Colon (tissue), 2 donors: ENCODE results near the gene PCNX4.

Experiments used
- FAIRE-seq: peaks from 2 replicates; lab custom pipeline; 2012; peaks lifted over from hg19 to GRCh38; lab: Jason Lieb, UNC
- donor health status: control.
- donor health status: control.

The PCNX4 gene

GRCh38 chr14:60102389-60102788 is 10.7 kb downstream of the PCNX4 start:
- FAIRE-seq = no peak

DNA sequence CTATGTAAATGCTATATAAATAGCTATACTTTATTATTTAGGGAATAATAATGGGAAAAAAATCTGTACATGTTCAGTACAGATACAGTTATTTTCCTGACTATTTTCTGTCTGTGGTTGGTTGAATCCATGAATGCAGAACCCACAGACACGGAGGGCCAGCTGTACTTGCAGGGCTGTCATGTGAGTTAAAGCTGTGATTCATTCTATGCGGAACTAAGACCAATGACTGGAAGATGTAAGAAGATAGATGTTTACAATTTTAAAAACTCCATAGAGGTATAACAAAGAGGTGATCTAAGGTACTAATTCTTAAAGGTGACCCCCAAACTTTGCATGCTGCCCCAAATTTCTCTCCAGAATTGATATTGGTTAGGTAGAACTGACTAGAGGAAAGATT is 14.6 kb downstream of the PCNX4 start:
- FAIRE-seq = no peak

- no peak for FAIRE-seq
Observed at GRCh38 chr14:60107477-60107876, 15.8 kb downstream of the PCNX4 start.

GRCh38 chr14:60111732-60112131 is 20.0 kb downstream of the PCNX4 start:
- no peak for FAIRE-seq

DNA sequence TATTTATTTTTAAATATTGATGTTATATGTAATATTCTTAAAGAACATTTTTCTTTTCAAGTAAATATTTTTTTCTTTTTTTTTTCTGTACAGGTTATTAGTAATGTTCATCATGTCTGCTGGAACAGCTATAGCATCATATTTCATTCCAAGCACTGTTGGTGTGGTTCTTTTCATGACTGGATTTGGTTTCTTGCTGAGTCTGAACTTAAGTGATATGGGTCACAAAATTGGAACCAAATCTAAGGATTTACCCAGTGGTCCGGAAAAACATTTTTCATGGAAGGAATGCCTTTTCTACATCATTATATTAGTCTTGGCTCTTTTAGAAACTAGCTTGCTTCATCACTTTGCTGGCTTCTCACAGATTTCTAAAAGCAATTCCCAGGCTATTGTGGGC is 23.2 kb downstream of the PCNX4 start:
- no peak for FAIRE-seq

DNA sequence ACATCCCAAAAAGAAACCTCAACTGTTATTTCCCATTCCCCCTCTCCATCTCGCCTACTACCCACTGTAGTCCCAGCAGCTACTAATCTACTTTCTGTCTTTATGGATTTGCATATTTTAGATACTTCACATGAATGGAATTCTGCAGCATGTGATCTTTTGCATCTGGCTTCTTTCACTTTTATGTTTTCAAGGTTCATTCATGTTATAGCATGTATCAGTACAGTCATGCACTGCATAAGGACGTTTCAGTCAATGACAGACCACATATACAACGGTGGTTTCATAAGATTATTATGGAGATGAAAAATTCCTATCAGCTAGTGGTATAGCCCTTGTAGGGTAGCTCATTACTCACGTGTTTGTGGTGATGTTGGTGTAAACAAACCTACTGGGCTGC is 24.5 kb downstream of the PCNX4 start:
- no peak for FAIRE-seq

GRCh38 chr14:60125918-60126317 is 34.2 kb downstream of the PCNX4 start:
- no peak for FAIRE-seq

- FAIRE-seq = no peak
Observed at GRCh38 chr14:60133487-60133886, 41.8 kb downstream of the PCNX4 start.

DNA sequence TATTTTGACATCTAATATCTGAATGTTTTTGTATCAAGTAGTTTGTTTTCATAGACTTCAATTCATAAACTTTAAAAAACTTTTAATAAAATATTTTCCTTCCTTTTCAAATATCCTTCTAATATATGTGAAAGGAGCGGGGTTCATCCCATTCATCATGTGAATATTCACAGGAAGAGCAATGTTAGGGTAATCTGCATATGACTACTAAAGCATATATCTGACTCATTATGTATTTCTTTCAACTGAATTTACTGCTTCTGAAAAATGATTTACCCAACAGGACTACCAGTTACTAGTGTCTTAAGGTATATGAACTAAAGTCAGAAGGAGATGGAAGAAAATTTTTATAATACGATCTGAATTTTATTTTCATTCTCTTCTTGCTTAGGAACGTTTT is 43.0 kb downstream of the PCNX4 start:
- no peak for FAIRE-seq

DNA sequence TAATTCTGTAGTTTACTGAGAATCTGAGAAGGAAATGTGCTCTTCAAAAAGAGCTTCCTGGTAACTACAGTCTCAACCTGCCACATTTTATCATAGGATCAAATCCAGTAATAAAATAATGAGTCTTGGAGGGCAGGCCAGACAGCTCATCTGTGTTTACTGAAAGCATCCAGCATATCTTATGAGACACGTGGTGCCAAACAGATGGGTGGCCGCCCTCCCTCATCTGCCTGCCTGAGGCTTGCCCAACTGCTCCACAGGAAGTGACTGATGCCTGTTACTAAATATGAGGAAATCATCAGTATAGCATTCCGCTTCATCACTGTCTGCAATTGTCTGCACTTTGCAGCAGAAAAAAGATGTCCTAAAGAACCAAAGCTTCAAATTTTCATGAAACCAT is 60.0 kb downstream of the PCNX4 start:
- FAIRE-seq = no peak

GRCh38 chr14:60153991-60154390 is 62.3 kb downstream of the PCNX4 start:
- FAIRE-seq = no peak

- no peak for FAIRE-seq
Observed at GRCh38 chr14:60154671-60155070, 62.9 kb downstream of the PCNX4 start.

DNA sequence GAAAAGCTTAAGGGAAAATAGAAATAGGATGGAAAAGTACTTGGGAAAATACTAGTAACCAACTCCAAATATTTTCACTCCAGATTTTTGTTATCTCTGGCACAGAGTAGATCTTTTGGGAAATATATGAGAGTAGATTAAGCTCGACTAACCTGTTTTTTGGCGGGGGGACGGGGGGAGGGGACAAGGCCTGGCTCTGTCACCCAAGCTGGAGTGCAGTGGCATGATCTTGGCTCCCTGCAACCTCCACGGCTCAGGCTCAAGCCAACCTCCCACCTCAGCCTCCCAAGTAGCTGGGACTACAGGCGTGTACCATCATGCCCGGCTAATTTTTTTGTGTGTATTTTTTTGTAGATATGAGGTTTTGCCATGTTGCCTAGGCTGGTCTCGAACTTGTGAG is 68.7 kb downstream of the PCNX4 start:
- FAIRE-seq = no peak

DNA sequence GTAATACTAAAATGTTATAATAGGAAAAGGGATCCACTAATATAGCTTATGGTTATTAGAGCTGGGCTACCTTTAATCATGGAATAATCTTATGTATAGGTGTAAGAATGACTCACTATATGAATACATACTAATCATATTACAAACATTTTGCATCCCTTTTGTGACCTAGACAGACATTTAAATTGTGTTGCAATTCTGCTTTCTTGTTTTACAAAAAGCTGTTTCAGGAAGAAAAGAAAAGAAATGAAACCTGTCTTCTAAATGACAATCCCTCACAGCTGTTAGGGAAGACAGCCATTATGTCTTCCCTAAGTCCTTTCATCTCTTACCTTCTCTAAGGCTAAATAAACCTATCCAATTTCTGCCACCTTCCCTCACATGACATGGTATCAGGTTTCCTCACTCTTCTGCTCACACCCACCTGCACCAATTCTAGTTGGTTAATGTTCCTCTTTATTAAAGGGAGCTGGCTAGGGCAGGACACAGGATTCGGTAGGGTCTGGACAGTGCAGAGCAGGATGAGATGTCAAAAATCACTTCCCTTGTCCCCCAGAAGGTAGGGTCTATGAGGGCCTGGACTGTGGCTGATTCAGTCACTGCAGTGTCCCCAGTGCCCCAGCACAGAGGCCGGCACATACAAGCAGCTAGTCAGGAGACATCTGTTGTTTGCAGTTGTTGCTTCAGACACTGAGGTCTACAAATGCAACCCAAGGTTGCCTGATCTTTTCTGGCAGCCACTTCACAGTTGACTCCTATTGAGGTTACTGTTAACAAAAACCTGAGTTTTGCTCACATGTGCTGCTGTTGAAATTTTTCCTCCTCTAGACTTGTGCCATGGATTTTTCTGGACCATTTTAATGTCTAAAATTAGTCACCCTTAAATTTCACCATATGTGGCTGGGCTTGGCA is 69.7 kb downstream of the PCNX4 start:
- no peak for FAIRE-seq

- FAIRE-seq = no peak
Observed at GRCh38 chr14:60163693-60164092, 72.0 kb downstream of the PCNX4 start.

DNA sequence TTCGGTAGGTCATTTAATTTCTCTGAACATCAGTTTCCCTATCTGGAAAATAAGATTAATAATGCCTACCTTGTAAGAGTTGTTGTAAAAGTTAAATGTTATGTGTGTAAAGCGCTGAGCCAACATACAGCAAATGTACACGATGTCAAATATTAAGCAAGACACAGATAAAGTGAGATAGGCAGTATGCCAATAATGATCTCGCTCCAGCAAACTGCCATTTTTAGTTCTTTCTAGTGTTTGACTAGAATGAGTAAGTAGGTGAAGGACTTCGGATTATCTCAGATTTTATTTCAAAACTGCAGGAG is 72.6 kb downstream of the PCNX4 start:
- no peak for FAIRE-seq

DNA sequence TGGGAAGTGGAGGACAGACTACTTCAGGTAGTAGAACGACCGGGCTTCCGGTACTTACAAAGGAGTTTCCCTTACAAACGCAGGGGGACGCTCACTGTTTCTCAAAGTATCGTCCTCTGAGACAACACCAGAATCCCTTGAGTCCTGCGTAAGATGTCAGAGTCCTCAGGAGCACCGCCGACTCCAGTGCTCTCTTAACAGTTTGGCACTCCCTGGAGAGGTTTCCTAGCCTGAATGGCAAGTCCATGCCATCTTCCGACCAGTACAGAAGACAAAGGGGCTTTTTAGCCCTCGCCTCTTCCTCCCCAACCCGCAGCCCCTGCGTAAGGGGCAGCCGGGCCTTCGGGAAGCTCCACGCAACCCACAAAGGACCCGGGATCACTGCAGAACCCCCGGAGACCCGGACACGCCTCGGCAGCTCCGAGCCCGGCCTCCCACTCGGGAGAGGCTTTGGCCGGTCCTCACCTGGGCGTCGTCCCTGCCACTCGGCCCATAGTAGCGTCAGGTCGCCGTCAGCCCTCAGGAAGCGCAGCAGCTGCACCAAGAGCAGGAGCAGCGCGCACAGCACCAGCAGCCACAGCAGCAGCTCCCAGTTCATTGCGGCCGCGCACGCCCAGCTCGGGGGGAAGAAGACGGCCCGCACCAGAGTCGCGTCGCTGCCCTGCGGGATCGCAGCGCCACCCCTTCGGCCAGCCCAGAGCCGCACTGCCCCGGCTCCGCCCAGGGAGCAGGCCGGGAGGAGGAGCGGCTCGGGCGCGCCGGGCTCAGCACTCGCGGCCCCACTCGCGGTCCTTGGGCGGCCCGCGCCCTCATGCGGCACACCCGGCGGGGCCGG is 73.2 kb downstream of the PCNX4 start, which contains the start of gene DHRS7:
TSS of gene DHRS7 (minus strand) at position 687 of the 835 bp plus-strand sequence. CDS start at position 598, 89 bp downstream.
- no peak for FAIRE-seq

DNA sequence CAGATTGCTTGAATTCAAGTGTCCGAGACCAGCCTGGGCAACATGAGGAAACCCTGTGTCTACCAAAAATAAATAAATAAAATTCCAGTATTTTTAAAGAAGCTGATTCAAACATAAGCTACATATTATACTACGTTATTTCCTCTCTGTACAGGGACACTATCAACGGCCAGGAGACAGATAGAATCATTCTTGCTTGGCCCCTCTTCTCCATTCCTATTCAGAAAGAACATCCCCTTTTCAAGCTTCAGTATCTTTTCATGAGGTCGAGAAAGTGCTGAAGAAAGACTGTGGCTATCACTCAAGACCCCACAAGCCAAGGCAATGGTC is 73.8 kb downstream of the PCNX4 start:
- FAIRE-seq = no peak

- no peak for FAIRE-seq
Observed at GRCh38 chr14:60166142-60166541, 74.4 kb downstream of the PCNX4 start.

DNA sequence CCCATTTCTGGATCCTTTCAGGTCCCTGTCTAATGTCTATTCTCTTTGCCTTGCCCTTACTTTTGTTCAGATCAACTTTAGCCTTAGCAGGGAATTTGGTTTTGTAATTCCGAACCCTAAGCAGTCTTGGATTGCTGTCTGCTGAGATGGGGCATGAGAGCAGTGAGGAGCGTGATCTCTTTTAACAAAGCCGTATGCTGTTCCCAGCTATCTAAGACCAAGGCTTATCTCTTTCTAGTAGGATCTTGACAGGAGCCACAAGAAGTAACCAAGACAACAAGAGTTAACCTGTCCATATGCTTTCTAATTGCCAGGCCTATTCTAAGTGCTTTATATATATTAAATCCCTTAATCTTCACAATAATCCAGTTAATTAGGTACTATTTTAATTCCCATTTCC is 78.0 kb downstream of the PCNX4 start:
- FAIRE-seq = no peak

GRCh38 chr14:60170948-60171347 is 79.2 kb downstream of the PCNX4 start:
- no peak for FAIRE-seq

GRCh38 chr14:60171690-60172089 is 80.0 kb downstream of the PCNX4 start:
- no peak for FAIRE-seq
